NCI-H2227 (cell line): ENCODE measurements around the gene HCFC2.
"Not testable (repeated sequence)": the region's sequence is repeated elsewhere in the genome, so short reads cannot be mapped to it uniquely, and the experiment has no call there.

ENCODE experiments used
- DNase-seq: peaks from one replicate; lab custom pipeline; 2025; ENCODE audit not compliant: unreplicated experiment; lab: John Stamatoyannopoulos, UW

HCFC2 gene

GRCh38 chr12:104114834-104115586, 50.7 kb downstream of the HCFC2 start:
- DNase-seq, result not testable (repeated sequence)

- DNase-seq, result no peak
These were observed 51.2 kb downstream of the HCFC2 start for GRCh38 chr12:104115587-104115975.

GRCh38 chr12:104121001-104121400, 56.7 kb downstream of the HCFC2 start:
- no peak for DNase-seq

GRCh38 chr12:104122298-104122697, 58.0 kb downstream of the HCFC2 start:
- no peak for DNase-seq

- no peak for DNase-seq
These were observed 62.2 kb downstream of the HCFC2 start for GRCh38 chr12:104126548-104126947.

- no peak for DNase-seq
These were observed 66.4 kb downstream of the HCFC2 start for GRCh38 chr12:104130760-104131159.

- no peak for DNase-seq
These were observed 67.3 kb downstream of the HCFC2 start for GRCh38 chr12:104131609-104132008.

- peak; percentile 58 for DNase-seq
These were observed 68.1 kb downstream of the HCFC2 start for GRCh38 chr12:104132351-104132956.

GRCh38 chr12:104133321-104133720, 69.0 kb downstream of the HCFC2 start:
- no peak for DNase-seq

- no peak for DNase-seq
These were observed 69.5 kb downstream of the HCFC2 start for GRCh38 chr12:104133866-104134265.

GRCh38 chr12:104134882-104135281, 70.6 kb downstream of the HCFC2 start:
- no peak for DNase-seq

- no peak for DNase-seq
These were observed 72.2 kb downstream of the HCFC2 start for GRCh38 chr12:104136577-104136976.

GRCh38 chr12:104137001-104137901, 72.9 kb downstream of the HCFC2 start:
- DNase-seq, result peak; percentile 47

GRCh38 chr12:104137902-104138796, 73.8 kb downstream of the HCFC2 start, which contains the start of gene NFYB:
Gene NFYB, minus strand, starts transcription at chr12:104138210. Its CDS starts 2,757 bp downstream, at chr12:104135453.
- DNase-seq, result peak; percentile 97

- DNase-seq, result peak; percentile 43
These were observed 74.4 kb downstream of the HCFC2 start for GRCh38 chr12:104138797-104139152.

GRCh38 chr12:104142543-104142942, 78.2 kb downstream of the HCFC2 start:
- no peak for DNase-seq

GRCh38 chr12:104143002-104143401, 78.7 kb downstream of the HCFC2 start:
- no peak for DNase-seq

GRCh38 chr12:104143918-104144317, 79.6 kb downstream of the HCFC2 start:
- no peak for DNase-seq

- DNase-seq, result no peak
These were observed 83.0 kb downstream of the HCFC2 start for GRCh38 chr12:104147346-104147745.

- peak; percentile 17 for DNase-seq
These were observed 86.1 kb downstream of the HCFC2 start for GRCh38 chr12:104150416-104150815.
